T-helper 17 cell (primary cell): Measurements from ENCODE around the gene MED15. TPM values are rescaled to one million over a fixed set of nuclear protein-coding genes. Genes with fewer than 3 reads are reported as not detected.
"Not testable (repeated sequence)": the region's sequence is repeated elsewhere in the genome, so short reads cannot be mapped to it uniquely, and the experiment has no call there.

Experiments used
- ATAC-seq: fragments of 150-1000 bp; cut with Tn5 transposase; 2 replicates; pipeline ENCODE4 v1.10.0; 2021; ENCODE audit warnings: mild to moderate bottlenecking, moderate library complexity
- DNase-seq, 3 donors: peaks; one replicate each; pipeline versions ENCODE4 v3.0.0 to v3.0.0-alpha.2; 2020 to 2021
- H3K9me3 ChIP-seq: one replicate; pipeline ENCODE4 v1.7.0; 2013; ENCODE audit warnings: low read length, mild to moderate bottlenecking; ENCODE audit not compliant: control insufficient read depth, poor library complexity, severe bottlenecking
- H3K27ac Mint-ChIP-seq: one replicate; pipeline ENCODE4 v1.8.0; 2022; ENCODE audit warnings: mild to moderate bottlenecking, moderate library complexity, mixed read lengths
- H3K27me3 Mint-ChIP-seq: one replicate; pipeline ENCODE4 v1.8.0; 2022; ENCODE audit warnings: mixed read lengths
- H3K36me3 Mint-ChIP-seq: one replicate; pipeline ENCODE4 v1.8.0; 2022; ENCODE audit warnings: low read depth, mixed read lengths
- H3K4me1 Mint-ChIP-seq: one replicate; pipeline ENCODE4 v1.8.0; 2022; ENCODE audit warnings: mild to moderate bottlenecking, mixed read lengths
- H3K4me3 Mint-ChIP-seq: one replicate; pipeline ENCODE4 v1.8.0; 2022; ENCODE audit warnings: mild to moderate bottlenecking, moderate library complexity, mixed read lengths
- total RNA-seq, 4 donors: library from RNA in 2 of 4; stranded (reverse) in 2 of 4; gene quantifications; one replicate each; pipeline ENCODE4 v1.2.3 and lab custom pipeline; 2022 to 2026

MED15 gene
- total RNA-seq, 2 donors from 2014 or later = 207 to 251 TPM

GRCh38 chr22:20471126-20471833 is 36.1 kb upstream of the MED15 start:
- ATAC-seq (no peak), DNase-seq (no peak)
- H3K9me3 ChIP-seq = no peaks in the 10 kb centered on the region
- H3K4me1 Mint-ChIP-seq = peaks cover 37% of the 10 kb centered on the region
- no peak overlapping the region for H3K27ac Mint-ChIP-seq
- H3K27me3 Mint-ChIP-seq = no peaks in the 10 kb centered on the region
- peaks cover 14% of the 10 kb centered on the region for H3K36me3 Mint-ChIP-seq
- no peak overlapping the region for H3K4me3 Mint-ChIP-seq

- Mint-ChIP-seq H3K27me3 (no peaks in the 10 kb centered on the region), H3K4me1 (peaks cover 32% of the 10 kb centered on the region), H3K36me3 (peaks cover 14% of the 10 kb centered on the region), H3K4me3 (no peak overlapping the region), H3K27ac (peak overlapping the region; percentile 32)
- ATAC-seq (no peak), DNase-seq (no peak)
- H3K9me3 ChIP-seq = no peaks in the 10 kb centered on the region
These were observed 34.6 kb upstream of the MED15 start for GRCh38 chr22:20472629-20473442.

- Mint-ChIP-seq H3K4me1 (peaks cover 32% of the 10 kb centered on the region), H3K4me3 (peak overlapping the region; percentile 61), H3K27me3 (no peaks in the 10 kb centered on the region), H3K36me3 (peaks cover 8% of the 10 kb centered on the region), H3K27ac (peak overlapping the region; percentile 83)
- H3K9me3 ChIP-seq = no peaks in the 10 kb centered on the region
- DNase-seq (no peak), ATAC-seq (no peak)
These were observed 32.3 kb upstream of the MED15 start for GRCh38 chr22:20475115-20475436.

- Mint-ChIP-seq H3K4me1 (peaks cover 31% of the 10 kb centered on the region), H3K27ac (peak overlapping the region; percentile 83), H3K4me3 (peak overlapping the region; percentile 61)
- not testable (repeated sequence) for ATAC-seq, DNase-seq, H3K36me3 Mint-ChIP-seq, H3K9me3 ChIP-seq, H3K27me3 Mint-ChIP-seq
These were observed 31.8 kb upstream of the MED15 start for GRCh38 chr22:20475569-20475968.

GRCh38 chr22:20478059-20478458 is 29.4 kb upstream of the MED15 start:
- H3K36me3 Mint-ChIP-seq, H3K27me3 Mint-ChIP-seq, H3K9me3 ChIP-seq, H3K4me3 Mint-ChIP-seq, ATAC-seq, DNase-seq, H3K27ac Mint-ChIP-seq: not testable (repeated sequence)
- H3K4me1 Mint-ChIP-seq = peaks cover 23% of the 10 kb centered on the region

GRCh38 chr22:20479612-20480196 is 27.7 kb upstream of the MED15 start:
- H3K4me1 Mint-ChIP-seq = peaks cover 21% of the 10 kb centered on the region
- peak overlapping the region; percentile 24 for H3K27ac Mint-ChIP-seq
- H3K9me3 ChIP-seq = no peaks in the 10 kb centered on the region
- DNase-seq = no peak
- H3K27me3 Mint-ChIP-seq = no peaks in the 10 kb centered on the region
- no peaks in the 10 kb centered on the region for H3K36me3 Mint-ChIP-seq
- no peak overlapping the region for H3K4me3 Mint-ChIP-seq
- no peak for ATAC-seq

- H3K4me1 Mint-ChIP-seq = peaks cover 20% of the 10 kb centered on the region
- not testable (repeated sequence) for H3K27ac Mint-ChIP-seq, ATAC-seq, H3K9me3 ChIP-seq, H3K36me3 Mint-ChIP-seq, H3K27me3 Mint-ChIP-seq, DNase-seq, H3K4me3 Mint-ChIP-seq
These were observed 24.3 kb upstream of the MED15 start for GRCh38 chr22:20483143-20483506.

GRCh38 chr22:20483771-20484170 is 23.6 kb upstream of the MED15 start:
- no peak for ATAC-seq
- DNase-seq = no peak
- no peak overlapping the region for H3K4me3 Mint-ChIP-seq
- H3K27ac Mint-ChIP-seq = no peak overlapping the region
- no peaks in the 10 kb centered on the region for H3K27me3 Mint-ChIP-seq
- peaks cover 24% of the 10 kb centered on the region for H3K4me1 Mint-ChIP-seq
- H3K36me3 Mint-ChIP-seq = no peaks in the 10 kb centered on the region
- no peaks in the 10 kb centered on the region for H3K9me3 ChIP-seq

GRCh38 chr22:20484948-20485683 is 22.3 kb upstream of the MED15 start:
- DNase-seq (no peak), ATAC-seq (no peak)
- H3K9me3 ChIP-seq = no peaks in the 10 kb centered on the region
- Mint-ChIP-seq H3K27me3 (no peaks in the 10 kb centered on the region), H3K4me1 (peaks cover 26% of the 10 kb centered on the region), H3K27ac (no peak overlapping the region), H3K36me3 (no peaks in the 10 kb centered on the region), H3K4me3 (no peak overlapping the region)

- DNase-seq = no peak
- no peak overlapping the region for H3K27ac Mint-ChIP-seq
- no peak overlapping the region for H3K4me3 Mint-ChIP-seq
- ATAC-seq = no peak
- peaks cover 32% of the 10 kb centered on the region for H3K4me1 Mint-ChIP-seq
- H3K9me3 ChIP-seq = no peaks in the 10 kb centered on the region
- no peaks in the 10 kb centered on the region for H3K27me3 Mint-ChIP-seq
- no peaks in the 10 kb centered on the region for H3K36me3 Mint-ChIP-seq
These were observed 21.2 kb upstream of the MED15 start for GRCh38 chr22:20486229-20486628.

- H3K4me1 Mint-ChIP-seq = peaks cover 42% of the 10 kb centered on the region
- no peak for DNase-seq
- no peaks in the 10 kb centered on the region for H3K9me3 ChIP-seq
- no peak overlapping the region for H3K4me3 Mint-ChIP-seq
- ATAC-seq = no peak
- no peaks in the 10 kb centered on the region for H3K27me3 Mint-ChIP-seq
- no peaks in the 10 kb centered on the region for H3K36me3 Mint-ChIP-seq
- H3K27ac Mint-ChIP-seq = peak overlapping the region; percentile 82
These were observed 19.7 kb upstream of the MED15 start for GRCh38 chr22:20487715-20488114.

GRCh38 chr22:20488946-20489345 is 18.5 kb upstream of the MED15 start:
- no peaks in the 10 kb centered on the region for H3K9me3 ChIP-seq
- no peak for DNase-seq
- Mint-ChIP-seq H3K4me3 (peak overlapping the region; percentile 26), H3K27me3 (no peaks in the 10 kb centered on the region), H3K4me1 (peaks cover 47% of the 10 kb centered on the region), H3K27ac (no peak overlapping the region), H3K36me3 (no peaks in the 10 kb centered on the region)
- ATAC-seq = no peak
